K562 (cell line): Measurements from ENCODE around the gene STK17A.
A peak's percentile ranks its signal among the peaks of the same experiment; 100 is the strongest.

ENCODE experiments used
- CTCF ChIP-seq, 3 experiments: IDR thresholded peaks in 2 of 3; conservative IDR thresholded peaks in 1 of 3; 2 replicates each; pipeline ENCODE4 v1.5.1; 2011 to 2012; ENCODE audit warnings: low read length in 3 of 3, mild to moderate bottlenecking in 3 of 3, control low read depth in 2 of 3, improper control_type of control experiment in 1 of 3, inconsistent platforms in 1 of 3, low read depth in 1 of 3, mixed read lengths in 1 of 3, moderate library complexity in 1 of 3; ENCODE audit not compliant: insufficient read depth in 2 of 3
- GATA2 ChIP-seq: sonication (generic); formaldehyde crosslinking; IDR thresholded peaks from 2 replicates; pipeline ENCODE4 v1.4.0; 2020; ENCODE audit warnings: mild to moderate bottlenecking, missing genetic modification reagents
- TFAP4 ChIP-seq: sonication (generic); formaldehyde crosslinking; IDR thresholded peaks from 2 replicates; pipeline ENCODE4 v1.8.0; 2022; ENCODE audit warnings: missing genetic modification reagents, mild to moderate bottlenecking, moderate library complexity, borderline replicate concordance
- TF ChIP-seq, protein P1 (sequence below), 2 experiments: fragments of 450-650 bp; formaldehyde crosslinking in 1 of 2; IDR thresholded peaks; 2 replicates each; pipeline versions ENCODE4 v1.4.0 to v1.6.1; 2014 to 2020; ENCODE audit warnings: mild to moderate bottlenecking in 2 of 2, borderline replicate concordance in 1 of 2, low read depth in 1 of 2
- TF ChIP-seq, protein P2 (sequence below), 2 experiments: fragments of 450-650 bp in 1 of 2; sonication (generic) in 1 of 2; formaldehyde crosslinking in 1 of 2; IDR thresholded peaks; 2 replicates each; pipeline versions ENCODE4 v1.7.1 to v1.9.0; 2016 to 2022; ENCODE audit warnings: inconsistent platforms in 1 of 2, mild to moderate bottlenecking in 1 of 2, missing genetic modification reagents in 1 of 2

- TF ChIP-seq TFAP4 (CRISPR knock-in tag) (peak; percentile 44; the same call in 1 of the 2 replicates), GATA2 (CRISPR knock-in tag) (peak; percentile 85), CTCF (IDR thresholded peaks at IDR 0.05 in 2 of 3, conservative IDR thresholded peaks at IDR 0.05 in 1 of 3; ENCODE audit: insufficient read depth in 2 of 3, low read depth in 1 of 3, low read length in 3 of 3) (no peak)
- TF ChIP-seq, protein P1, sequence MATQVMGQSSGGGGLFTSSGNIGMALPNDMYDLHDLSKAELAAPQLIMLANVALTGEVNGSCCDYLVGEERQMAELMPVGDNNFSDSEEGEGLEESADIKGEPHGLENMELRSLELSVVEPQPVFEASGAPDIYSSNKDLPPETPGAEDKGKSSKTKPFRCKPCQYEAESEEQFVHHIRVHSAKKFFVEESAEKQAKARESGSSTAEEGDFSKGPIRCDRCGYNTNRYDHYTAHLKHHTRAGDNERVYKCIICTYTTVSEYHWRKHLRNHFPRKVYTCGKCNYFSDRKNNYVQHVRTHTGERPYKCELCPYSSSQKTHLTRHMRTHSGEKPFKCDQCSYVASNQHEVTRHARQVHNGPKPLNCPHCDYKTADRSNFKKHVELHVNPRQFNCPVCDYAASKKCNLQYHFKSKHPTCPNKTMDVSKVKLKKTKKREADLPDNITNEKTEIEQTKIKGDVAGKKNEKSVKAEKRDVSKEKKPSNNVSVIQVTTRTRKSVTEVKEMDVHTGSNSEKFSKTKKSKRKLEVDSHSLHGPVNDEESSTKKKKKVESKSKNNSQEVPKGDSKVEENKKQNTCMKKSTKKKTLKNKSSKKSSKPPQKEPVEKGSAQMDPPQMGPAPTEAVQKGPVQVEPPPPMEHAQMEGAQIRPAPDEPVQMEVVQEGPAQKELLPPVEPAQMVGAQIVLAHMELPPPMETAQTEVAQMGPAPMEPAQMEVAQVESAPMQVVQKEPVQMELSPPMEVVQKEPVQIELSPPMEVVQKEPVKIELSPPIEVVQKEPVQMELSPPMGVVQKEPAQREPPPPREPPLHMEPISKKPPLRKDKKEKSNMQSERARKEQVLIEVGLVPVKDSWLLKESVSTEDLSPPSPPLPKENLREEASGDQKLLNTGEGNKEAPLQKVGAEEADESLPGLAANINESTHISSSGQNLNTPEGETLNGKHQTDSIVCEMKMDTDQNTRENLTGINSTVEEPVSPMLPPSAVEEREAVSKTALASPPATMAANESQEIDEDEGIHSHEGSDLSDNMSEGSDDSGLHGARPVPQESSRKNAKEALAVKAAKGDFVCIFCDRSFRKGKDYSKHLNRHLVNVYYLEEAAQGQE (IDR thresholded peaks at IDR 0.05; ENCODE audit: borderline replicate concordance) = no peak
- TF ChIP-seq, protein P1 (CRISPR knock-in tag; IDR thresholded peaks at IDR 0.05; ENCODE audit: low read depth) = no peak
- TF ChIP-seq, protein P2, sequence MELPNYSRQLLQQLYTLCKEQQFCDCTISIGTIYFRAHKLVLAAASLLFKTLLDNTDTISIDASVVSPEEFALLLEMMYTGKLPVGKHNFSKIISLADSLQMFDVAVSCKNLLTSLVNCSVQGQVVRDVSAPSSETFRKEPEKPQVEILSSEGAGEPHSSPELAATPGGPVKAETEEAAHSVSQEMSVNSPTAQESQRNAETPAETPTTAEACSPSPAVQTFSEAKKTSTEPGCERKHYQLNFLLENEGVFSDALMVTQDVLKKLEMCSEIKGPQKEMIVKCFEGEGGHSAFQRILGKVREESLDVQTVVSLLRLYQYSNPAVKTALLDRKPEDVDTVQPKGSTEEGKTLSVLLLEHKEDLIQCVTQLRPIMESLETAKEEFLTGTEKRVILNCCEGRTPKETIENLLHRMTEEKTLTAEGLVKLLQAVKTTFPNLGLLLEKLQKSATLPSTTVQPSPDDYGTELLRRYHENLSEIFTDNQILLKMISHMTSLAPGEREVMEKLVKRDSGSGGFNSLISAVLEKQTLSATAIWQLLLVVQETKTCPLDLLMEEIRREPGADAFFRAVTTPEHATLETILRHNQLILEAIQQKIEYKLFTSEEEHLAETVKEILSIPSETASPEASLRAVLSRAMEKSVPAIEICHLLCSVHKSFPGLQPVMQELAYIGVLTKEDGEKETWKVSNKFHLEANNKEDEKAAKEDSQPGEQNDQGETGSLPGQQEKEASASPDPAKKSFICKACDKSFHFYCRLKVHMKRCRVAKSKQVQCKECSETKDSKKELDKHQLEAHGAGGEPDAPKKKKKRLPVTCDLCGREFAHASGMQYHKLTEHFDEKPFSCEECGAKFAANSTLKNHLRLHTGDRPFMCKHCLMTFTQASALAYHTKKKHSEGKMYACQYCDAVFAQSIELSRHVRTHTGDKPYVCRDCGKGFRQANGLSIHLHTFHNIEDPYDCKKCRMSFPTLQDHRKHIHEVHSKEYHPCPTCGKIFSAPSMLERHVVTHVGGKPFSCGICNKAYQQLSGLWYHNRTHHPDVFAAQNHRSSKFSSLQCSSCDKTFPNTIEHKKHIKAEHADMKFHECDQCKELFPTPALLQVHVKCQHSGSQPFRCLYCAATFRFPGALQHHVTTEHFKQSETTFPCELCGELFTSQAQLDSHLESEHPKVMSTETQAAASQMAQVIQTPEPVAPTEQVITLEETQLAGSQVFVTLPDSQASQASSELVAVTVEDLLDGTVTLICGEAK (IDR thresholded peaks at IDR 0.05) = no peak
- TF ChIP-seq, protein P2 (CRISPR knock-in tag; IDR thresholded peaks at IDR 0.05) = no peak
These were observed 5.4 kb upstream of the STK17A start for GRCh38 chr7:43577485-43577951.
